HG02759 (cell line): ENCODE results near the gene GPS1.

Source experiments
- ATAC-seq: cut with Tn5 transposase; IDR thresholded peaks from one replicate; pipeline ENCODE4 v1.9.1; 2021; ENCODE audit warnings: mild to moderate bottlenecking, moderate library complexity; ENCODE audit not compliant: unreplicated experiment

The GPS1 gene

GRCh38 chr17:82051776-82052637 lies at the start of gene GPS1, which contains the start of gene RFNG:
GPS1 (plus strand) TSS chr17:82051898; CDS start chr17:82051932, 34 bp downstream.
RFNG (minus strand) TSS chr17:82051811; CDS start chr17:82051766, 45 bp downstream.
- ATAC-seq: peak; percentile 74

- ATAC-seq: no peak
These were observed 48.0 kb upstream of the GPS1 start for GRCh38 chr17:82003411-82004381.

- ATAC-seq: no peak
These were observed 46.9 kb upstream of the GPS1 start for GRCh38 chr17:82004517-82005455.

- no peak for ATAC-seq
These were observed 45.9 kb upstream of the GPS1 start for GRCh38 chr17:82005701-82006348.

- ATAC-seq: no peak
These were observed 45.0 kb upstream of the GPS1 start for GRCh38 chr17:82006468-82007227.

GRCh38 chr17:82007228-82007494 lies 44.5 kb upstream of the GPS1 start:
- no peak for ATAC-seq

- no peak for ATAC-seq
These were observed 44.0 kb upstream of the GPS1 start for GRCh38 chr17:82007495-82008257.

GRCh38 chr17:82008258-82008940 lies 43.3 kb upstream of the GPS1 start:
- no peak for ATAC-seq

- ATAC-seq: no peak
These were observed 42.7 kb upstream of the GPS1 start for GRCh38 chr17:82008941-82009405.

- ATAC-seq: no peak
These were observed 42.3 kb upstream of the GPS1 start for GRCh38 chr17:82009413-82009812.

GRCh38 chr17:82010575-82011525 lies 40.8 kb upstream of the GPS1 start:
- ATAC-seq: no peak

- no peak for ATAC-seq
These were observed 40.0 kb upstream of the GPS1 start for GRCh38 chr17:82011617-82012187.

- no peak for ATAC-seq
These were observed 39.4 kb upstream of the GPS1 start for GRCh38 chr17:82012261-82012639.

GRCh38 chr17:82012640-82013295 lies 38.9 kb upstream of the GPS1 start:
- ATAC-seq: no peak

GRCh38 chr17:82013341-82013740 lies 38.4 kb upstream of the GPS1 start:
- no peak for ATAC-seq

GRCh38 chr17:82013772-82014321 lies 37.9 kb upstream of the GPS1 start:
- ATAC-seq: no peak
